Activated CD4-positive, alpha-beta T cell treated with anti-CD3 and anti-CD28 coated beads, Interleukin-2, amount 10 ng/mL, durations not matched to agents 7 days and 5 days (primary cell): ENCODE results near the gene SFXN3. TPM values are rescaled to one million over a fixed set of nuclear protein-coding genes. Genes with fewer than 3 reads are reported as not detected.

Experiments
- CTCF ChIA-PET: fragments of 350-600 bp; sonication (Branson Sonifier 250); formaldehyde crosslinking; loops from one replicate; lab custom pipeline; 2021; ENCODE audit warnings: antibody characterized with exemption; lab: Charles Lee
- POLR2A ChIA-PET: fragments of 350-600 bp; sonication (Branson Sonifier 250); formaldehyde crosslinking; loops from one replicate; lab custom pipeline; 2021; ENCODE audit warnings: antibody characterized with exemption; lab: Charles Lee
- DNase-seq: peaks from one replicate; pipeline ENCODE4 v3.0.0-alpha.2; 2020
- H3K27ac Mint-ChIP-seq: one replicate; pipeline ENCODE4 v1.8.0; 2021; ENCODE audit warnings: mild to moderate bottlenecking, moderate library complexity, mixed read lengths
- H3K27me3 Mint-ChIP-seq: one replicate; pipeline ENCODE4 v1.8.0; 2021; ENCODE audit warnings: mixed read lengths
- H3K36me3 Mint-ChIP-seq: one replicate; pipeline ENCODE4 v1.8.0; 2021; ENCODE audit warnings: low read depth, mixed read lengths
- H3K4me1 Mint-ChIP-seq: one replicate; pipeline ENCODE4 v1.8.0; 2021; ENCODE audit warnings: mixed read lengths
- H3K4me3 Mint-ChIP-seq: one replicate; pipeline ENCODE4 v1.8.0; 2021; ENCODE audit warnings: mild to moderate bottlenecking, moderate library complexity, mixed read lengths
- H3K9me3 Mint-ChIP-seq: one replicate; pipeline ENCODE4 v1.8.0; 2021; ENCODE audit warnings: mixed read lengths
- total RNA-seq, 2 experiments: library from RNA; stranded (reverse); gene quantifications; one replicate each; pipeline ENCODE4 v1.2.3, GENCODE V29; 2021

The SFXN3 gene
- total RNA-seq, 2 experiments from 2014 or later = 39.5 to 43.5 TPM

GRCh38 chr10:101012525-101013364 lies 18.3 kb upstream of the SFXN3 start:
- Mint-ChIP-seq H3K27me3 (peaks cover 21% of the 10 kb centered on the region), H3K4me3 (no peak overlapping the region), H3K27ac (no peak overlapping the region), H3K9me3 (no peaks in the 10 kb centered on the region), H3K4me1 (peaks cover 18% of the 10 kb centered on the region), H3K36me3 (no peaks in the 10 kb centered on the region)
- CTCF ChIA-PET = interaction anchor here (1.0 to 1.7 kb wide), 3 partner anchors 10 to 20 kb away, joined by 3 to 5 read pairs (median 3); partner anchors contain the start of gene LZTS2
- POLR2A ChIA-PET = no interaction called here
- peak; percentile 85 for DNase-seq

DNA sequence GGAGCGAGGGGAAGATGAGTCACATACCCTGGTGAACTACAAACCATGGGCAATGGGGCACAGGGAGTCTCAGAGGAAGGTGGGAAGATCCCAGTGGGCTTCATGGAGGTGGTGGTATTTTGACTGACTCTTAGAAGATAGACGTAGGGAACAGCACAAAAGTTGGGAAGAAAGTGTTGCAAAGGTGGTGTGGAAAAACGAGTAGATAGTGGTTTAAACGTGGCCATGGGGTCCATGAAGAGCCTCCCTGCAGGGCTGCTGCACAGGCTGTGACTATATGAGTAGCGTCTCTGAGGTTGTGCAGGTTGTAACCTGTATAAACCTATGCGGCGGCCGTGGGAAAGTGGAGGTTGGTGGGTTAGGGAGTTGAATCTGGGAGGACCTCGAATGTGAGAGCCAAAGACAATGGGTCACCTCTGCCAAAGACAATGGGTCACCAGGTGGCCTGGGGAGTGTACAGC lies 17.6 kb upstream of the SFXN3 start:
- ChIA-PET CTCF (interaction anchor here (0.6 to 6.9 kb wide), 7 partner anchors 12 to 105 kb away, joined by 3 to 111 read pairs (median 4); partner anchors contain the start of genes LZTS2, PDZD7 and SFXN3), POLR2A (no interaction called here)
- Mint-ChIP-seq H3K27ac (no peak overlapping the region), H3K27me3 (peaks cover 26% of the 10 kb centered on the region), H3K4me3 (no peak overlapping the region), H3K36me3 (no peaks in the 10 kb centered on the region), H3K9me3 (no peaks in the 10 kb centered on the region), H3K4me1 (peaks cover 19% of the 10 kb centered on the region)
- DNase-seq = no peak

GRCh38 chr10:101014230-101014884 lies 16.7 kb upstream of the SFXN3 start:
- POLR2A ChIA-PET = no interaction called here
- H3K36me3 Mint-ChIP-seq = no peaks in the 10 kb centered on the region
- H3K9me3 Mint-ChIP-seq = no peaks in the 10 kb centered on the region
- H3K27ac Mint-ChIP-seq = no peak overlapping the region
- H3K27me3 Mint-ChIP-seq = peaks cover 30% of the 10 kb centered on the region
- H3K4me1 Mint-ChIP-seq = peaks cover 21% of the 10 kb centered on the region
- peak; percentile 77 for DNase-seq
- CTCF ChIA-PET = interaction anchor here (0.8 to 6.9 kb wide), 16 partner anchors 10 to 104 kb away, joined by 3 to 111 read pairs (median 4); partner anchors contain the start of genes LZTS2, MRPL43, PDZD7 and SFXN3
- H3K4me3 Mint-ChIP-seq = no peak overlapping the region

DNA sequence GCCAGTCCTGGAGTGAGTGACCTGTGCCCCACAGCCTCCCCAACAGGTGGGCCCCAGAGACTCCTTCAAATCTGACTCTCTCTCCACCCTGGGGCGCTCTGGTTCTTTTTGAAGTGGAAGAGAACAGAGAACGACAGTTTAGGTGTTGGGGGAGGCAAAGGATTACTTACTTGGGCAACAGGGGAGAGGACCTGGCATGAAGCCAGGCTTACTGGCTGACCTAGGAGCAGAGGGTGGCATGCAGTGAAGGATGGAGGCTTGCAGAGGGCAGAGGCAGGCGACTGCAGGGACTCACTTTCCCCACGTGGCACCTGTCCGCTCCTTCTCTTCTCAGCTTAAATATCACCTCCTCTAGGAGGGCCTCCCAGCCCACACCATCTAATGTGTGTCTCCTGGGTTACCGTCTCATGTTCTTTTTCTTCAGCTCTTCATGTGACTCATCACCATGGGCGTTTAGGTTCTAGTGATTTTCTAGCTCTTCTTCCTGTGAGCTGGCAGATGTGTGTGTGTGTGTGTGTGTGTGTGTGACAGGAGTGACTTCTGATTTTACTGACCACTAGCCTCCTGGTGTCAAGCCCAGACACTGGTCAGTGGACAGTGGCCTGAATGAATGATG lies 16.0 kb upstream of the SFXN3 start:
- Mint-ChIP-seq H3K9me3 (no peaks in the 10 kb centered on the region), H3K36me3 (no peaks in the 10 kb centered on the region), H3K4me1 (peaks cover 23% of the 10 kb centered on the region), H3K4me3 (no peak overlapping the region), H3K27ac (no peak overlapping the region), H3K27me3 (peaks cover 35% of the 10 kb centered on the region)
- CTCF ChIA-PET = interaction anchor here (0.8 to 6.9 kb wide), 16 partner anchors 9 to 105 kb away, joined by 3 to 111 read pairs (median 4); partner anchors contain the start of genes LZTS2, MRPL43, PDZD7 and SFXN3
- POLR2A ChIA-PET = no interaction called here
- no peak for DNase-seq

- H3K36me3 Mint-ChIP-seq = no peaks in the 10 kb centered on the region
- no peak for DNase-seq
- peaks cover 23% of the 10 kb centered on the region for H3K4me1 Mint-ChIP-seq
- no peaks in the 10 kb centered on the region for H3K9me3 Mint-ChIP-seq
- POLR2A ChIA-PET = no interaction called here
- no peak overlapping the region for H3K4me3 Mint-ChIP-seq
- H3K27me3 Mint-ChIP-seq = peaks cover 38% of the 10 kb centered on the region
- H3K27ac Mint-ChIP-seq = no peak overlapping the region
- CTCF ChIA-PET = interaction anchor here (1.2 to 6.9 kb wide), 5 partner anchors 14 to 126 kb away, joined by 4 to 111 read pairs (median 30); partner anchors contain the start of genes LZTS2, PDZD7 and SFXN3
These were observed 15.5 kb upstream of the SFXN3 start for GRCh38 chr10:101015582-101015973.

DNA sequence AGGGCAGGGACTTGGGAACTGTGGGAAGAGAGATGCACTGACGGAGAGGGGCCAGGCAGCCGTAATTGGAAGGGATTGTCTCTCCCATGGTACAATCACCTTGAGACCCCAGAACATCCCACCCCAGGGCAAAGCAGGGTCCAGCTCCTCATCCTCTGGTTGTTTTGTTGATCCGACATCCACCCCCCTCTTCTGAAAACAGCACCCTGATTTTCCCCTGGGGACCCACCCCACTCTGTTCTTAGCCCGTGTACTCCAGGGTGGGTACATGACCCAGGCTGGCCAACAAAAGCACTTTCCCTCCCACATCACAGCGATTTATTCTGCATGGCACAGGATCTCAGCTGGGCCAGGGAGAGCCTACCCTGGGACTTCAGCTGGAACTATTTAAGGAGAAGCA lies 14.2 kb upstream of the SFXN3 start:
- CTCF ChIA-PET = interaction anchor here (1.2 to 6.9 kb wide), 4 partner anchors 13 to 125 kb away, joined by 4 to 111 read pairs (median 67); partner anchors contain the start of genes LZTS2, PDZD7 and SFXN3
- H3K4me1 Mint-ChIP-seq = peaks cover 23% of the 10 kb centered on the region
- H3K27ac Mint-ChIP-seq = no peak overlapping the region
- no peaks in the 10 kb centered on the region for H3K9me3 Mint-ChIP-seq
- peaks cover 38% of the 10 kb centered on the region for H3K27me3 Mint-ChIP-seq
- POLR2A ChIA-PET = no interaction called here
- DNase-seq = no peak
- no peaks in the 10 kb centered on the region for H3K36me3 Mint-ChIP-seq
- no peak overlapping the region for H3K4me3 Mint-ChIP-seq

DNA sequence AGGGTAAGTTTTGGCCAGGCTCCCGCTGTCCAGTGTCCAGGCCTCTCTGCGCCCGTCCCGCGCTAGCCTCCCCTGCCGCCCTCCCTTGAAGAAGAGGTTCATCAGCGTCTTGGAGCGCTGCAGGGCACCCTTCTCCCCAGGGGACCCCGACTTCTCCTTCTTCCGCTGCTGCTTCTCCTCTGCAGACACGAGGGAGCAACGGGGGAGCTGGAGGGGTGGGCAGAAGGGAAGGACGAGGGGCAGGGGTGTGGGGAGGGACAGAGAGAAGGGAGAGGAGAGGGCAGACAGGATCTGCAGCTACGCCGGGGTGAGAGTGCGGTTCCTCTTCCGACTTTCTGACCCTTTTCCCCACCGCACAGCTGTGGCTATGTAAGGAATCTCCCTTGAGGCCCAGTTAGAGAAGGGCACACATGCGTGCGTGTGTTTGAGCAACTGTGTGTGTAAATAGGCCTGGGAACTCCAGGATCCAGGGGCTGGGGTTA lies 12.9 kb upstream of the SFXN3 start:
- no peaks in the 10 kb centered on the region for H3K36me3 Mint-ChIP-seq
- H3K27me3 Mint-ChIP-seq = peaks cover 38% of the 10 kb centered on the region
- ChIA-PET CTCF (interaction anchor here (1.2 to 6.9 kb wide), 10 partner anchors 10 to 53 kb away, joined by 3 to 111 read pairs (median 7); partner anchors contain the start of genes LZTS2, PDZD7 and SFXN3), POLR2A (no interaction called here)
- no peak for DNase-seq
- no peak overlapping the region for H3K27ac Mint-ChIP-seq
- no peaks in the 10 kb centered on the region for H3K9me3 Mint-ChIP-seq
- H3K4me1 Mint-ChIP-seq = peaks cover 16% of the 10 kb centered on the region
- no peak overlapping the region for H3K4me3 Mint-ChIP-seq

GRCh38 chr10:101018600-101019439 lies 12.2 kb upstream of the SFXN3 start:
- ChIA-PET CTCF (interaction anchor here (0.6 to 6.9 kb wide), 17 partner anchors 8 to 586 kb away, joined by 3 to 111 read pairs (median 4); partner anchors contain the start of genes KAZALD1, LZTS2, PDZD7 and SFXN3), POLR2A (no interaction called here)
- DNase-seq = peak; percentile 76
- no peak overlapping the region for H3K4me3 Mint-ChIP-seq
- peaks cover 11% of the 10 kb centered on the region for H3K4me1 Mint-ChIP-seq
- no peak overlapping the region for H3K27ac Mint-ChIP-seq
- H3K9me3 Mint-ChIP-seq = no peaks in the 10 kb centered on the region
- no peaks in the 10 kb centered on the region for H3K36me3 Mint-ChIP-seq
- peaks cover 38% of the 10 kb centered on the region for H3K27me3 Mint-ChIP-seq

GRCh38 chr10:101019440-101019703 lies 11.7 kb upstream of the SFXN3 start:
- Mint-ChIP-seq H3K27me3 (peaks cover 38% of the 10 kb centered on the region), H3K36me3 (no peaks in the 10 kb centered on the region), H3K4me3 (no peak overlapping the region), H3K27ac (no peak overlapping the region), H3K4me1 (peaks cover 7% of the 10 kb centered on the region), H3K9me3 (no peaks in the 10 kb centered on the region)
- no peak for DNase-seq
- ChIA-PET POLR2A (no interaction called here), CTCF (interaction anchor here (0.7 to 6.9 kb wide), 15 partner anchors 8 to 587 kb away, joined by 3 to 111 read pairs (median 4); partner anchors contain the start of genes KAZALD1, LZTS2, PDZD7 and SFXN3)

DNA sequence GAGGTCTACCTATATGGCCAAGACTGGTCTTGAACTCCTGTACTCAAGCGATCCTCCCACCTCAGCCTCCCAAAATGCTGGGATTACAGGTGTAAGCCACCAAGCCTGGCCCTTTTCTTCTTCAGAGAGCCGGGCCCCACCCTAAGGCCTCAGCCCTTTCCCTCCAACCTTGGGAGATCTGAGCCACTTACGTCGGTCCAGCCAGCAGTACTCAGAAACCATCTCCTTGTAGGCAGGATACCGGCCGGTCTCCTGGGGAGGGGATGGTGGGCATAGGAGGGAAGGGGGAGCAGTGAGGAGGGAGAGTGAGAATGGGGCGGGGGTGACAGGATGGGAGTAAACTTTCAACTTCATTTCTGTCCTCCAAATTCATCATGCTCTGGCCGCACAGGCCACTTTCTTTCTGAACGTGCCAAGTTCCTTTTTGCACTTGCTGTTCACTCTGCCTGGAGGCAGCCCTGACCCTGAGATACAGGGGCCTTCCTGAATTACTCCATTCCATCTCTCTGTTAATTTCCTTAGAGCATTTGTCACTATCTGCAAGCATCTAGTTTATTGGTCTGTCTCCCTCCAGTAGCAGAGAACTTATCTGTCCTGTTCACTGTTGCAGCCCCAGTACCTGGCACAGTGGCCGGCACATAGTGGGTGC lies 10.5 kb upstream of the SFXN3 start:
- no peaks in the 10 kb centered on the region for H3K36me3 Mint-ChIP-seq
- no peak for DNase-seq
- no peak overlapping the region for H3K27ac Mint-ChIP-seq
- ChIA-PET POLR2A (no interaction called here), CTCF (interaction anchor here (5.4 to 6.9 kb wide), 2 partner anchors 9 to 22 kb away, joined by 30 to 104 read pairs; partner anchors contain the start of genes PDZD7 and SFXN3)
- no peaks in the 10 kb centered on the region for H3K9me3 Mint-ChIP-seq
- H3K27me3 Mint-ChIP-seq = peaks cover 33% of the 10 kb centered on the region
- no peak overlapping the region for H3K4me3 Mint-ChIP-seq
- peaks cover 5% of the 10 kb centered on the region for H3K4me1 Mint-ChIP-seq

- Mint-ChIP-seq H3K9me3 (no peaks in the 10 kb centered on the region), H3K27ac (no peak overlapping the region), H3K27me3 (peaks cover 30% of the 10 kb centered on the region), H3K36me3 (no peaks in the 10 kb centered on the region), H3K4me3 (no peak overlapping the region), H3K4me1 (peaks cover 5% of the 10 kb centered on the region)
- ChIA-PET CTCF (interaction anchor here (0.6 kb wide), 1 partner anchor 459 kb away, joined by 3 read pairs; no protein-coding TSS in a partner anchor), POLR2A (no interaction called here)
- no peak for DNase-seq
These were observed 9.8 kb upstream of the SFXN3 start for GRCh38 chr10:101021239-101021638.
